GM23248 (cell line): Measurements from ENCODE around the gene USP34. TPM values are rescaled to one million over a fixed set of nuclear protein-coding genes. Genes with fewer than 3 reads are reported as not detected.

Source experiments
- DNase-seq: peaks from one replicate; pipeline ENCODE4 v3.0.0-alpha.2; 2015
- H2AFZ ChIP-seq: fragments of 200-600 bp; sonication (generic); 2 replicates; pipeline ENCODE4 v1.6.1; 2016; ENCODE audit warnings: antibody characterized with exemption
- H3F3A ChIP-seq: fragments of 200-600 bp; sonication (generic); 2 replicates; pipeline ENCODE4 v1.6.1; 2016; ENCODE audit warnings: mild to moderate bottlenecking, antibody characterized with exemption, mixed run types; ENCODE audit not compliant: insufficient read depth
- H3K27ac ChIP-seq: fragments of 200-600 bp; sonication (generic); 2 replicates; pipeline ENCODE4 v1.5.1; 2016; ENCODE audit warnings: mild to moderate bottlenecking
- H3K27me3 ChIP-seq: fragments of 200-600 bp; sonication (generic); replicated peaks from 2 replicates; pipeline ENCODE4 v1.6.1; 2016; ENCODE audit warnings: mild to moderate bottlenecking; ENCODE audit not compliant: insufficient read depth
- H3K36me3 ChIP-seq: fragments of 200-600 bp; sonication (generic); 2 replicates; pipeline ENCODE4 v1.6.1; 2016; ENCODE audit warnings: low read depth, mild to moderate bottlenecking
- H3K4me1 ChIP-seq: fragments of 200-600 bp; sonication (generic); 2 replicates; pipeline ENCODE4 v1.6.1; 2016; ENCODE audit warnings: mild to moderate bottlenecking; ENCODE audit not compliant: insufficient read depth
- H3K4me2 ChIP-seq: fragments of 200-600 bp; sonication (generic); one replicate; pipeline ENCODE4 v1.6.1; 2016; ENCODE audit warnings: mild to moderate bottlenecking; ENCODE audit not compliant: unreplicated experiment
- H3K4me3 ChIP-seq: fragments of 200-600 bp; sonication (generic); 2 replicates; pipeline ENCODE4 v1.5.1; 2016; ENCODE audit warnings: mild to moderate bottlenecking
- H3K79me2 ChIP-seq: fragments of 200-600 bp; sonication (generic); 2 replicates; pipeline ENCODE4 v1.6.1; 2016; ENCODE audit warnings: mild to moderate bottlenecking; ENCODE audit not compliant: insufficient read depth
- H3K9ac ChIP-seq: fragments of 200-600 bp; sonication (generic); 2 replicates; pipeline ENCODE4 v1.6.1; 2016; ENCODE audit warnings: mild to moderate bottlenecking
- H3K9me2 ChIP-seq: fragments of 200-600 bp; sonication (generic); 2 replicates; pipeline ENCODE4 v1.6.1; 2016; ENCODE audit warnings: mixed run types, mild to moderate bottlenecking, moderate library complexity; ENCODE audit not compliant: insufficient read depth
- H3K9me3 ChIP-seq: fragments of 200-600 bp; sonication (generic); one replicate; pipeline ENCODE4 v1.6.1; 2017; ENCODE audit warnings: low read depth
- H4K20me1 ChIP-seq: fragments of 200-600 bp; sonication (generic); 2 replicates; pipeline ENCODE4 v1.6.0; 2016; ENCODE audit not compliant: insufficient read depth
- EZH2 ChIP-seq: fragments of 200-600 bp; sonication (generic); IDR thresholded peaks from 2 replicates; pipeline ENCODE4 v1.6.1; 2018; ENCODE audit warnings: antibody characterized with exemption, mild to moderate bottlenecking; ENCODE audit not compliant: insufficient read depth, poor library complexity, severe bottlenecking
- EZH2phosphoT487 ChIP-seq: fragments of 200-600 bp; sonication (generic); IDR thresholded peaks from 2 replicates; pipeline ENCODE4 v1.6.1; 2018; ENCODE audit warnings: antibody characterized with exemption, moderate library complexity, mild to moderate bottlenecking, low read depth; ENCODE audit not compliant: insufficient read depth
- WGBS, 2 experiments: methylation state at CpG; one replicate each; pipeline ENCODE4 v1.1.6; 2015 to 2017; ENCODE audit warnings: low lambda C conversion rate in 2 of 2, low coverage in 1 of 2; ENCODE audit errors: missing lambda C conversion rate in 2 of 2; 5-methylcytosine and 5-hydroxymethylcytosine counted together
- in situ Hi-C: fragments of 300-500 bp; cut with MboI; formaldehyde crosslinking; loops from 2 replicates; pipeline ENCODE4 v1.15.0; 2020
- polyA plus RNA-seq: library from polyadenylated mRNA; unstranded; fragments of >200 nt; fragmentation: Nextera tagmentation; extraction: Ambion mirVana; gene quantifications from 2 replicates; pipeline ENCODE4 v1.2.1, GENCODE V29; 2016
- total RNA-seq: library from RNA; depleted of rRNA; stranded (reverse); fragments of >200 nt; shearing (Covaris generic); gene quantifications from 2 replicates; pipeline ENCODE4 v1.2.3, GENCODE V29; 2014

The USP34 gene
- total and polyA plus RNA-seq, 2 experiments from 2014 or later: 34.5 to 77.6 TPM

DNA sequence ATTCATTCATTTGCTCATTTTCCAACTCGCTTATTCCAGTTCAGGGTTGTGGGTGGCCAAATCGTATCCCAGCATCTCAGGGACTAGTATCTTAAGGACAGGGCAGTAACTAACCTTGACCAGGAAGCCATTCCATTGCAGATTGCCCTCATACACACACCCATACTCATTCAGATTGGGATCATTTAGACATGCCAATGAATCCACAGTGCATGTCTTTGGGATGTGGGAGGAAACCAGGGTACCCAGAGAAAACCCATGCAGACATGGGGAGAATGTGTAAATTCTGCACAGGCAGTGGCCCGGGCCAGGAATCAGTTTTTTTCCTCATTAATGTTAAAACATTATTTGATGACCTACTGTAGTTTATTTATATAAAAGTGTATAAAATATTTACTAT lies 150.7 kb downstream of the USP34 start:
- no peak overlapping the region for H2AFZ ChIP-seq
- no peak for TF ChIP-seq EZH2phosphoT487
- no peak for TF ChIP-seq EZH2
- H3K9me2 ChIP-seq: no peaks in the 10 kb centered on the region
- 98 to 99% methylated on average over 3 of the region's 3 CpGs for WGBS, 2 experiments
- H3K27me3 ChIP-seq: no peaks in the 10 kb centered on the region
- H3K4me2 ChIP-seq: no peak overlapping the region
- H3K9ac ChIP-seq: no peak overlapping the region
- DNase-seq: no peak
- peaks cover 30% of the 10 kb centered on the region; the same call in 1 of the 2 replicates for H3K79me2 ChIP-seq
- in situ Hi-C loops: no loop called here
- H3F3A ChIP-seq: no peaks in the 10 kb centered on the region
- H3K9me3 ChIP-seq: no peaks in the 10 kb centered on the region
- peaks cover 14% of the 10 kb centered on the region for H3K36me3 ChIP-seq
- H3K4me1 ChIP-seq: no peaks in the 10 kb centered on the region
- no peak overlapping the region for H3K4me3 ChIP-seq
- no peaks in the 10 kb centered on the region for H4K20me1 ChIP-seq
- no peak overlapping the region for H3K27ac ChIP-seq

DNA sequence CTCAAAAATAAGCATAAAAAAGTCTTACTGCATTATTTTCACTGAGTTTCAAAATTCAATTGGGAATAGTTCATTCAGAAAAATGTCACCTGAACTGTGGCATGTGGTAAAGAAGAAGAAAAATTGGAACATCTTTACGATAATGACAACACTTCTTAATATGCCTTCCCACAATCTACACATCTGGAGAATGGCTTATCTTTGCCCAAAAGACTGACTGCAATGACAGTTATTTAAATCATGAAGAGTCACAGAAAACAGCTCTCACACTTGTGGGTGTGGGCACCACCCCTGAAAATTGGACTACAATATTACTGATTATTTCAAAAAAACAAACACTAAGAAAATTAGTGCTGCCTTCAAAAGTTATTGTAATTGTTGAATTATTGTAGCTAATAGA lies 152.3 kb downstream of the USP34 start:
- in situ Hi-C loops: no loop called here
- H3K9ac ChIP-seq: no peak overlapping the region
- no peaks in the 10 kb centered on the region for H3K9me2 ChIP-seq
- DNase-seq: no peak
- H3K4me2 ChIP-seq: no peak overlapping the region
- H3F3A ChIP-seq: no peaks in the 10 kb centered on the region
- WGBS, 2 experiments: 95 to 96% methylated on average over 1 of the region's 1 CpG
- H3K4me3 ChIP-seq: no peak overlapping the region
- no peak for TF ChIP-seq EZH2phosphoT487
- TF ChIP-seq EZH2: no peak
- H3K9me3 ChIP-seq: no peaks in the 10 kb centered on the region
- H4K20me1 ChIP-seq: no peaks in the 10 kb centered on the region
- peaks cover 21% of the 10 kb centered on the region for H3K36me3 ChIP-seq
- H3K27ac ChIP-seq: no peak overlapping the region
- H3K27me3 ChIP-seq: no peaks in the 10 kb centered on the region
- 0 out of 2 replicates have a peak, but pooled peaks cover 3% of the 10 kb centered on the region for H3K4me1 ChIP-seq
- peaks cover 30% of the 10 kb centered on the region; the same call in 1 of the 2 replicates for H3K79me2 ChIP-seq
- no peak overlapping the region for H2AFZ ChIP-seq

GRCh38 chr2:61295981-61296380 lies 174.9 kb downstream of the USP34 start:
- H3K9me3 ChIP-seq: no peaks in the 10 kb centered on the region
- in situ Hi-C loops: no loop called here
- H3K79me2 ChIP-seq: peaks cover 9% of the 10 kb centered on the region
- DNase-seq: no peak
- 94 to 99% methylated on average over 3 of the region's 3 CpGs for WGBS, 2 experiments
- 0 out of 2 replicates have a peak, but pooled peaks cover 8% of the 10 kb centered on the region for H3F3A ChIP-seq
- no peaks in the 10 kb centered on the region for H3K9me2 ChIP-seq
- H3K4me3 ChIP-seq: no peak overlapping the region
- H2AFZ ChIP-seq: no peak overlapping the region
- TF ChIP-seq EZH2: no peak
- no peak for TF ChIP-seq EZH2phosphoT487
- no peaks in the 10 kb centered on the region for H3K4me1 ChIP-seq
- H3K27me3 ChIP-seq: no peaks in the 10 kb centered on the region
- no peaks in the 10 kb centered on the region for H4K20me1 ChIP-seq
- H3K27ac ChIP-seq: no peak overlapping the region
- H3K4me2 ChIP-seq: no peak overlapping the region
- peaks cover 53% of the 10 kb centered on the region for H3K36me3 ChIP-seq
- no peak overlapping the region for H3K9ac ChIP-seq

DNA sequence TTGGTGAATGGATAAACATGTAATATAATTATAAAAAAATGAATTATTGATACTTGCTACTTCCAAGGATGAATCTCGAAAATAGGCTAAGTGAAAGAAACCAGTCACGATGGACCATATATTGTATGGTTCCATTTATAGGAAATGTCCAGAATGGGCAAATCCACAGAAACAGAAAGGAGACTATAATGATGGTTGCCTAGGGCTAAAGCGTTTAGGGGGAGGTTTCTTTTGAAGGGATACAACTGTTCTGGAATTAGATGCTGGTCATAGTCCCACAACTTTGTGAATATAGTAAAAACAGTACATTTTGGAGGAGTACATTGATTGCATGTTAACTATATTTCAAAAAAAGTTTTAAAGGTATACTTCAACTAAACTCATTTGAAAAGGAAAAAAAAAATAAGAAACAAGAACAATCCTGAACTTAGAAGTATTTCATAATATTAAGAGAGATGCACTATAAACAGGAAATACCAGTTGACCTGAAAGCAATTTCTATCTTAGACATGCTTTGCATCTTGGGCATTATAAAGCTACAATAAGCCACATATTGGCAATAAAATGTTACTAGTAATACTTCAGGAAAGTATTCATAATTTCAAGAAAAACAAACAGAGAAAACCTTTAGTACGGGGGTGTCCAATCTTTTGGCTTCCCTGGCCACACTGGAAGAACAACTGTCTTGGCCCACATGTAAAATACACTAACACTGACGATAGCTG lies 178.9 kb downstream of the USP34 start:
- Histone ChIP-seq H3K27ac (no peak overlapping the region), H3K9me2 (no peaks in the 10 kb centered on the region), H2AFZ (no peak overlapping the region), H3K4me2 (peak overlapping the region; percentile 3), H4K20me1 (no peaks in the 10 kb centered on the region), H3K4me3 (no peak overlapping the region), H3K9me3 (no peaks in the 10 kb centered on the region), H3K79me2 (peaks cover 35% of the 10 kb centered on the region), H3K9ac (no peak overlapping the region), H3K36me3 (peaks cover 46% of the 10 kb centered on the region), H3K27me3 (no peaks in the 10 kb centered on the region), H3K4me1 (no peaks in the 10 kb centered on the region; the same call in 1 of the 2 replicates), H3F3A (0 out of 2 replicates have a peak, but pooled peaks cover 20% of the 10 kb centered on the region)
- in situ Hi-C loops: no loop called here
- no peak for TF ChIP-seq EZH2
- no peak for TF ChIP-seq EZH2phosphoT487
- 75 to 79% methylated on average over 5 of the region's 5 CpGs for WGBS, 2 experiments
- DNase-seq: peak; percentile 5
